ENCODE results near the gene CDH4.
A peak's percentile ranks its signal among the peaks of the same experiment; 100 is the strongest.

CDH4 gene

DNA sequence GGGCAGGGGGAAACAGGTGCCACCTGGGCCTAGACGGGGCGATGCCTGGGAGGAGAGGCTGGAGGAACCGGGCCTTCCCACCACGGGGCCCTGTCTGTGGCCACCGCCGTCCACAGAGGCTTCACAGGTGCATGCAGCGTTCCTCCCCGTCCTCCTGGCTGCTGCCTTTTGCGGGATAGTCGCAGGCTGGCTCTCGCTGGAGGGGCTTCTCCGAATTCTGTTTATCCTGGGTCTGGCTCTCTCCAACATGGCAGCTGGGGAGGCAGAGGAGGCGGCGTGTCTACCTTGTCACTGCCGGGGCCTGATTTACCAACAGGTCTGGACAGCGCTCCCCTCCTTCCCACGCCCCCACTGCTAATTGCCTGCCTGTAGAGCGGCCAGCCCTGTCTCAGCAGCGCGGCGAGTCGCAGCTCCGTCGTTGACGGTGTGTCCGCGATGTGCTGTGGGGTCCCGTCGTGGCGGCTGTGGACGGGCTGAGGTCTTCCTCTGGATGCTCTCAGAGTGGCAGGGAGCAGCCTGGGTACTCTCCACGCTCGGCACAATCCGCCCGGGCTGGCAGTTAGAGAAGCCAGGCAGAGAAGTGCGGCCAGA is 550.8 kb downstream of the CDH4 start:
- Histone ChIP-seq H3K27ac (ENCODE audit: low read depth, low read length) (no peak overlapping the region), H3K27me3 (ENCODE audit: control insufficient read depth, insufficient read depth, low read length) (no peaks in the 10 kb centered on the region), H3K4me1 (ENCODE audit: control insufficient read depth, insufficient read depth, low read length) (peaks cover 4% of the 10 kb centered on the region), H3K4me3 (ENCODE audit: low read length) (no peak overlapping the region), H3K9ac (ENCODE audit: low read length) (no peak overlapping the region), H3K36me3 (ENCODE audit: control insufficient read depth, insufficient read depth, low read length) (no peaks in the 10 kb centered on the region)

- H3K27ac ChIP-seq (ENCODE audit: low read depth, low read length), result no peak overlapping the region
Measured at GRCh38 chr20:61803416-61803914, 551.4 kb downstream of the CDH4 start.

DNA sequence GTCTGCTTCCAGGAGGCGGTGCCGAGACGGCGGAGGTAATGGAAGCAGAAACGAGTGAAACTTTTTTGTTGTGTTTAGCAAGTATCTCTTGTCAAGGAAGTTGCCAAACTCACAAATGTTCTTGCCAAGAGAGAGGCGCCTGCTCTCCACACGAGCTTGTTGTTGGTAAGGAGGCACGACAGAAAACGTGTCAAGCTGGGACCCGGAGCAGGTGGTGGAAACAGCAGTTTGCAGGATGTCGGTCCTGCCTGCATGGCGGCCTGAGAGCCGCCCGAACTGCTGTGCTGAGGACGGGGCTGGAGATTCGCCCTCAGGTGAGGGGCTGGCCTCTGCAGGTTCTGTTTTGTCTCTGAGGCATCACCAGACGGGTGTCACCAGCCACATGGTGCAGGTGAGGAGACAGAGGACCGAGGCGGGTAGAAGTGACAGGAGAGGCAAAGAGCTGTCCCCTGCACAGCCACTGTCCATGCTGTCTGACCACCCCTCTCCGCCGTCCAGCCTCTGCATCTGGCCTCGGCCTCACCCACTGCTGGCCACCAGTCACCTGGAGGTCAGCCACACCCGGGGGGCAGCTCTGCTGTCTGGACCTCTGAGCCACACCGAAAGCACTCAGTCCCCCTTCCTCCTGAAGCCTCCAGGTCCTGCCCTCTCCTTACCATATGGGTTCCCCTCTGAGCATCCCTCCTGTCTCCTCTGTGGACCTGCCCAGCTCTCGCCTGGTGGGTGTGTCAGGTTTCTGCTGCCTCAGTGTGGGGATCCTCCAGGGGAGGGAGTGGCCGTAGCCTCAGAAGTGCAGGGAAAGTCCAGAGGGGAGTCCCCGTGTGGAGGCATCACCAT is 552.1 kb downstream of the CDH4 start:
- no peaks in the 10 kb centered on the region for H3K36me3 ChIP-seq (ENCODE audit: control insufficient read depth, insufficient read depth, low read length)
- H3K27me3 ChIP-seq (ENCODE audit: control insufficient read depth, insufficient read depth, low read length), result no peaks in the 10 kb centered on the region
- H3K27ac ChIP-seq (ENCODE audit: low read depth, low read length), result no peak overlapping the region
- H3K4me1 ChIP-seq (ENCODE audit: control insufficient read depth, insufficient read depth, low read length), result peaks cover 4% of the 10 kb centered on the region
- H3K4me3 ChIP-seq (ENCODE audit: low read length), result peak overlapping the region; percentile 37
- H3K9ac ChIP-seq (ENCODE audit: low read length), result no peak overlapping the region

More at GRCh38 chr20:61803416-61803914, 551.4 kb downstream of the CDH4 start:
- Histone ChIP-seq H3K36me3 (ENCODE audit: control insufficient read depth, insufficient read depth, low read length) (no peaks in the 10 kb centered on the region), H3K4me1 (ENCODE audit: control insufficient read depth, insufficient read depth, low read length) (peaks cover 4% of the 10 kb centered on the region), H3K27me3 (ENCODE audit: control insufficient read depth, insufficient read depth, low read length) (no peaks in the 10 kb centered on the region), H3K4me3 (ENCODE audit: low read length) (peak overlapping the region; percentile 37), H3K9ac (ENCODE audit: low read length) (no peak overlapping the region)

DNA sequence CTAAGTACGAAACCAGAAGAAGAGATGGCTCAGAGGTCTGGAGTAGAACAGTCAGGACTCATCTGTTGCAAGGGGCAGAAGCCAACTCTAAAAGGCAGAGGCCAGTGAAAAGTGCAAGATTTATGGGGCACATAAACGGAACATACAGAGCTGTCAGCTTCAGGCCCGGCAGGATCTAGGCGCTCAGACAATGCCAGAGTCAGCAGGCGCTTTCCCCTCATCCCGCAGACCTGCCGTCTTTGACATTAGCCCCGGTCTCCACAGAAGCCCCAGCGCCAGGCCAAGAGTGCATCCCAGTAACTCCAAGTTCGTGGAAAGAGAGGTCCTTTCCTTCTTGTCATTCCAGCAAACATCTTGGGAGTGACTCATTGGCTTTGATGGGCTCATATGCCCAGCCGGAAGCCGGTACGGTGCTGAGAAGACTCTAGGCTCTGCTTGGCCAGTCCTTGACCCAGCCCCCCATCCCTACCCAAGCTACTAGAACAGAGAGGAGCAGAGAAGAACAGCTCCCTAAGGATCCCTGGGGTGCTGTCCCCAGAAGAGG is 552.8 kb downstream of the CDH4 start:
- Histone ChIP-seq H3K27ac (ENCODE audit: low read depth, low read length) (no peak overlapping the region), H3K4me1 (ENCODE audit: control insufficient read depth, insufficient read depth, low read length) (peaks cover 4% of the 10 kb centered on the region), H3K9ac (ENCODE audit: low read length) (no peak overlapping the region), H3K27me3 (ENCODE audit: control insufficient read depth, insufficient read depth, low read length) (no peaks in the 10 kb centered on the region), H3K36me3 (ENCODE audit: control insufficient read depth, insufficient read depth, low read length) (no peaks in the 10 kb centered on the region), H3K4me3 (ENCODE audit: low read length) (no peak overlapping the region)

DNA sequence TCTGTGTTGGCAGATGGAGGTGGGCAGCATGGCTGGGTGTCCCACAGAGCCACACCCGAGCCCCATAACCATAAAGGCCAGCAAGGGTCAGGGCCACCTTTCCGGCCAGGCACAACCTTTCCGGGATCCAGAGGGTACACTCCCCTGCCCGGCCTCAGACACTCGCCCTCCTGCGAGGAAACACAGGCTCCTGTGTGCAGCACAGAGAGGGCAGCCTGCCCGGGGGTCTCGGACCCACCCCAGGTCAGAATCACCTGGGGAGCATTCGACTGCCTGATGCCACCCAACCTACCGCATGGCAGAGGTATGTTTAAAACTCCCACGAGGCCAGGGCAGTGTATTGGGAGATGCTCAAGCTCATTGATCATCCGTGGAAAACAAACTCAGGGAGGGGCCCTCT is 553.3 kb downstream of the CDH4 start:
- Histone ChIP-seq H3K27me3 (ENCODE audit: control insufficient read depth, insufficient read depth, low read length) (no peaks in the 10 kb centered on the region), H3K36me3 (ENCODE audit: control insufficient read depth, insufficient read depth, low read length) (no peaks in the 10 kb centered on the region), H3K4me3 (ENCODE audit: low read length) (no peak overlapping the region), H3K9ac (ENCODE audit: low read length) (no peak overlapping the region), H3K27ac (ENCODE audit: low read depth, low read length) (no peak overlapping the region), H3K4me1 (ENCODE audit: control insufficient read depth, insufficient read depth, low read length) (peaks cover 4% of the 10 kb centered on the region)

DNA sequence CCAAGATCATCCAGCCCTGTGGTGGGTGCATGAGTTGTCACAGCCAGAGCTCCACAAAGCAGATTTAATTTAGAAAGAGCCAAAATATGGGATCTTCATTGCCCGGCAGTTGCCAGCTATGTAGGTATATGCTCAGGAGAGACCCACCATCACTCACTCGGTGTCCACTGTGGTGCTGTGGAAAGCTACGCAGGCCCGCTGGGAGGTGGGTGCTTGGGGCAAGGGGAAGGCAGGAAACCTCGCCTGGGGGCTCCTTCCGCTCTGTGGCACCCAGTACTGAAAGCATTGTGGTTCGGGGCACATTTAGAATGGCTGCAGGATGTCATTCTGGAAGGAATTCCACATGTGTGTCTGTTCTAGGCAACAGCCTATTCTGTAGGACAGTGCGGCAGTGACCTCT is 553.7 kb downstream of the CDH4 start:
- Histone ChIP-seq H3K27ac (ENCODE audit: low read depth, low read length) (no peak overlapping the region), H3K4me3 (ENCODE audit: low read length) (no peak overlapping the region), H3K9ac (ENCODE audit: low read length) (no peak overlapping the region), H3K36me3 (ENCODE audit: control insufficient read depth, insufficient read depth, low read length) (no peaks in the 10 kb centered on the region), H3K27me3 (ENCODE audit: control insufficient read depth, insufficient read depth, low read length) (no peaks in the 10 kb centered on the region), H3K4me1 (ENCODE audit: control insufficient read depth, insufficient read depth, low read length) (peaks cover 4% of the 10 kb centered on the region)

DNA sequence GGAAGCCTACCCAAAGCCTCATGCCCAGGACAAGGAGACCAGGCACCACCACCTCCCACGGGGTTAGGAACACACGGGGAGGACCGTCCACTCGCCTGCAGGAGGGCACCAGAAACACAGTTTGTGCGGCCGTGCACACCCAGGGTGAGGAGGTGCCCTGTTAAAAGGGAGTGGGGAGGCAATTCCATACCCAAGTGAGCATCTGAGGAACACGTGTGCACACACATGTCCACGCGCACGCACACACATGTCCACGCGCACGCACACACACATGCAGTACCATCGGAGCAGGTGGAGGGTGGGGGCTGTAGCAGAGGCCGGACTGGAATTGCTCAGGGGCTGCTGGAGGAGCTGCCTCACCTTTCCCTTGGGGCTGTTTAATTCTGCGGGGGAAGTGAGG is 554.3 kb downstream of the CDH4 start:
- H3K9ac ChIP-seq (ENCODE audit: low read length), result no peak overlapping the region
- H3K36me3 ChIP-seq (ENCODE audit: control insufficient read depth, insufficient read depth, low read length), result no peaks in the 10 kb centered on the region
- H3K4me3 ChIP-seq (ENCODE audit: low read length), result no peak overlapping the region
- no peak overlapping the region for H3K27ac ChIP-seq (ENCODE audit: low read depth, low read length)
- peaks cover 4% of the 10 kb centered on the region for H3K4me1 ChIP-seq (ENCODE audit: control insufficient read depth, insufficient read depth, low read length)
- H3K27me3 ChIP-seq (ENCODE audit: control insufficient read depth, insufficient read depth, low read length), result no peaks in the 10 kb centered on the region

GRCh38 chr20:61806995-61807394 is 554.9 kb downstream of the CDH4 start:
- Histone ChIP-seq H3K36me3 (ENCODE audit: control insufficient read depth, insufficient read depth, low read length) (no peaks in the 10 kb centered on the region), H3K9ac (ENCODE audit: low read length) (no peak overlapping the region), H3K4me1 (ENCODE audit: control insufficient read depth, insufficient read depth, low read length) (peaks cover 4% of the 10 kb centered on the region), H3K4me3 (ENCODE audit: low read length) (no peak overlapping the region), H3K27me3 (ENCODE audit: control insufficient read depth, insufficient read depth, low read length) (no peaks in the 10 kb centered on the region), H3K27ac (ENCODE audit: low read depth, low read length) (no peak overlapping the region)

DNA sequence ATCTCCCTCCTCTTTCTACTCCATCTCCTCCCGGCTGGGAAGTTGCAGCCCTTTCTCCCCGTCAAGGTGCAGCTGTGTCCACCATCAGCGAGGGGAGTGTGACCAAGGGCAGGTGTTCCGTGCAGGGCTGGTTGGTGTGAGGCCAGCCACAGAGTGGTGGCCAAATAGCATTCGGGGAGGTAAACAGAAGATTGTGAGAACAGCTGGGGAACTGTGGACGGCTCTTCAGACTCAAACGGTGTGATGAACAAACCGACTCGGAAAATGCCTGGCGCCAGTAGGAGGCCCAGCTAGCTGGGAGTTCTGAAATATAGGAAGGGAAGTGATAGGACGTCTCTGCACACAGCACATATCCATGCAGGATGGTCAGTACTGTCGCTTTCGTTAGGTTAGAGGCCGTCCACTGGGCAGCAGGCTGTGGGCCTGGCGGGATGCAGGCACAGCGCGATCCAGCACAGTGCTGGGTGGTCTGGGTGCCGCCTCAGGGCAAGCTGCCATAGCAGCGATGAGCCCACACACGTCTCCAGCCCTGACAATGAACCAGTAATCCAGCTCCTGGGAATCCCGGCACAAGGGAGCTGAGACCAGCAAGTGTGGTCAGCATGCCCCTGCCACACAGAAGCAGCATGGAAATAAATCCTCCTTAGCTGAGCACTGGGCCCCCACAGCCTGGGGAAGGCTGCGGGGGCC is 555.6 kb downstream of the CDH4 start:
- H3K27me3 ChIP-seq (ENCODE audit: control insufficient read depth, insufficient read depth, low read length), result no peaks in the 10 kb centered on the region
- no peak overlapping the region for H3K27ac ChIP-seq (ENCODE audit: low read depth, low read length)
- H3K4me1 ChIP-seq (ENCODE audit: control insufficient read depth, insufficient read depth, low read length), result peaks cover 4% of the 10 kb centered on the region
- H3K36me3 ChIP-seq (ENCODE audit: control insufficient read depth, insufficient read depth, low read length), result no peaks in the 10 kb centered on the region
- no peak overlapping the region for H3K9ac ChIP-seq (ENCODE audit: low read length)
- no peak overlapping the region for H3K4me3 ChIP-seq (ENCODE audit: low read length)

DNA sequence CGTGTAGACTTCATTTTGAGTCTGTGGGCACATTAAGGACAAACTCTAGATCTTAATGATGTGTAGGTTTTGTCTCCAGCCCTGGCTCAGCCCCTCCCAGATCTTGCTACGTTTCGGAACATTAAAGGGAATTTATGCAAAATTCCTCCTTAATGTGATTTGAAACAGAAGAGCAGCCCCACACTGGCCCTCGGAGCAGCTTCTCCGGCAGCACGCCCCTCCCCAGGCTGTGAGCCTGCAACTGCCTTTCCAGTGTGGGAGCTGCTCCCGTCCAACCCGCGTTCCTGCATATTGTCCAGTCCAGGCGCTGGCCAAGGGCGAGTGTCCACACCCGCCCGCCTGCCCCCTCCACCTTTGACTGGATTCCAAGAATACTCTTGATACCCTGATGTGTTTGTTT is 556.4 kb downstream of the CDH4 start:
- Histone ChIP-seq H3K9ac (ENCODE audit: low read length) (no peak overlapping the region), H3K27ac (ENCODE audit: low read depth, low read length) (no peak overlapping the region), H3K4me1 (ENCODE audit: control insufficient read depth, insufficient read depth, low read length) (peaks cover 2% of the 10 kb centered on the region), H3K4me3 (ENCODE audit: low read length) (no peak overlapping the region), H3K36me3 (ENCODE audit: control insufficient read depth, insufficient read depth, low read length) (no peaks in the 10 kb centered on the region), H3K27me3 (ENCODE audit: control insufficient read depth, insufficient read depth, low read length) (no peaks in the 10 kb centered on the region)

GRCh38 chr20:61809006-61809770 is 557.1 kb downstream of the CDH4 start:
- Histone ChIP-seq H3K27me3 (ENCODE audit: control insufficient read depth, insufficient read depth, low read length) (no peaks in the 10 kb centered on the region), H3K4me1 (ENCODE audit: control insufficient read depth, insufficient read depth, low read length) (no peaks in the 10 kb centered on the region), H3K27ac (ENCODE audit: low read depth, low read length) (no peak overlapping the region), H3K9ac (ENCODE audit: low read length) (no peak overlapping the region), H3K4me3 (ENCODE audit: low read length) (no peak overlapping the region), H3K36me3 (ENCODE audit: control insufficient read depth, insufficient read depth, low read length) (no peaks in the 10 kb centered on the region)
